ENCODE measurements around the gene IGFBP5. TPM values are rescaled to one million over a fixed set of nuclear protein-coding genes. Genes with fewer than 3 reads are reported as not detected.

IGFBP5 gene
- total and polyA plus RNA-seq, 9 of the 15 experiments (the other 6 are each of a cell fraction or from before 2014, with no cell fraction given), result 0.01 to 1.9 (median 0.03) TPM; not detected in 6

- CTCF ChIA-PET (ENCODE audit: low intra/inter-chr PET ratio), result no interaction called here
- BruUV-seq (replicated peaks), result no TSS peak
- 18% methylated on average over 10 of the region's 17 CpGs for WGBS (ENCODE audit: insufficient coverage, low coverage, missing lambda C conversion rate)
- TF ChIP-seq ZNF121 (CRISPR knock-in tag; conservative IDR thresholded peaks at IDR 0.05) (no peak), ZBTB40 (IDR thresholded peaks at IDR 0.05) (no peak), ZBTB40 (CRISPR knock-in tag; IDR thresholded peaks at IDR 0.05) (no peak), ZNF133 (CRISPR knock-in tag; IDR thresholded peaks at IDR 0.05) (no peak), NFE2L1 (tag; IDR thresholded peaks at IDR 0.05; ENCODE audit: borderline replicate concordance, low read depth) (no peak)
- TF ChIP-seq, protein P1, sequence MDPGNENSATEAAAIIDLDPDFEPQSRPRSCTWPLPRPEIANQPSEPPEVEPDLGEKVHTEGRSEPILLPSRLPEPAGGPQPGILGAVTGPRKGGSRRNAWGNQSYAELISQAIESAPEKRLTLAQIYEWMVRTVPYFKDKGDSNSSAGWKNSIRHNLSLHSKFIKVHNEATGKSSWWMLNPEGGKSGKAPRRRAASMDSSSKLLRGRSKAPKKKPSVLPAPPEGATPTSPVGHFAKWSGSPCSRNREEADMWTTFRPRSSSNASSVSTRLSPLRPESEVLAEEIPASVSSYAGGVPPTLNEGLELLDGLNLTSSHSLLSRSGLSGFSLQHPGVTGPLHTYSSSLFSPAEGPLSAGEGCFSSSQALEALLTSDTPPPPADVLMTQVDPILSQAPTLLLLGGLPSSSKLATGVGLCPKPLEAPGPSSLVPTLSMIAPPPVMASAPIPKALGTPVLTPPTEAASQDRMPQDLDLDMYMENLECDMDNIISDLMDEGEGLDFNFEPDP (CRISPR knock-in tag; IDR thresholded peaks at IDR 0.05), result no peak
- H3K27ac ChIP-seq (ENCODE audit: extremely low read depth, low read depth, low read length), result no peak overlapping the region
- no peak for ATAC-seq
- no peak overlapping the region for H3K4me3 ChIP-seq
- no peak for FAIRE-seq
- intact Hi-C loops (cut with micrococcal nuclease), result no loop called here
- no peak overlapping the region for H3K4me2 ChIP-seq (ENCODE audit: insufficient read depth, low read length)
- H3K79me2 ChIP-seq (ENCODE audit: control insufficient read depth, insufficient read depth, low read length), result no peaks in the 10 kb centered on the region
- in situ Hi-C loops (cut with MboI), result loop anchor here (25.0 kb wide), 1 partner anchor 1036 kb away; no protein-coding TSS in a partner anchor
- no peak overlapping the region for H3K9ac ChIP-seq (ENCODE audit: insufficient read depth in 1 of 2, low read depth in 2 of 2, low read length in 2 of 2)
- no peaks in the 10 kb centered on the region for H3K9me1 ChIP-seq (ENCODE audit: control insufficient read depth, insufficient read depth, low read length)
- no peaks in the 10 kb centered on the region for H3K9me3 ChIP-seq (replicated peaks; ENCODE audit: control insufficient read depth, insufficient read depth, low read depth, low read length)
- POLR2A ChIA-PET, result no interaction called here
- no peaks in the 10 kb centered on the region for H3K36me3 ChIP-seq (ENCODE audit: control insufficient read depth, insufficient read depth, low read length)
- peaks cover 9 to 10% of the 10 kb centered on the region in 2 experiments for H3K4me1 ChIP-seq (replicated peaks in 1 of 2; ENCODE audit: control insufficient read depth in 2 of 2, insufficient read depth in 2 of 2, low read length in 2 of 2)
- H2AFZ ChIP-seq (ENCODE audit: low read depth, low read length), result no peak overlapping the region
- peaks cover 0 to 33% of the 10 kb centered on the region in 2 experiments; a peak in 2 of 5 replicates for H3K27me3 ChIP-seq (ENCODE audit: control insufficient read depth in 2 of 2, insufficient read depth in 2 of 2, low read length in 2 of 2)
- no peak for DNase-seq (ENCODE audit: extremely low read depth in 1 of 4, low spot score in 3 of 4)
- H4K20me1 ChIP-seq (replicated peaks; ENCODE audit: control insufficient read depth, insufficient read depth, low read length), result no peaks in the 10 kb centered on the region
Observed at GRCh38 chr2:216676630-216677029, 18.7 kb downstream of the IGFBP5 start.

Data from K562 (cell line).